Keratinocyte (primary cell): Measurements from ENCODE around the gene NRP2.

Source experiments
- CTCF ChIP-seq, 3 experiments: IDR thresholded peaks in 1 of 3; conservative IDR thresholded peaks in 1 of 3; optimal IDR thresholded peaks in 1 of 3; 2 replicates in 2 of 3; 3 replicates in 1 of 3; pipeline versions ENCODE3 to v1.5.1; 2011; ENCODE audit warnings: low read length in 3 of 3, mild to moderate bottlenecking in 3 of 3, moderate library complexity in 2 of 3, control low read depth in 1 of 3, inconsistent platforms in 1 of 3; ENCODE audit not compliant: insufficient read depth in 2 of 3; ENCODE audit errors: extremely low read depth in 1 of 3
- EZH2 ChIP-seq: IDR thresholded peaks from one replicate; pipeline ENCODE4 v1.6.1; 2012; ENCODE audit warnings: inconsistent platforms, mild to moderate bottlenecking, low read length, moderate library complexity

GRCh38 chr2:205751569-205752031 is 69.3 kb downstream of the NRP2 start:
- TF ChIP-seq CTCF (optimal IDR thresholded peaks at IDR 0.05 in 1 of 3, IDR thresholded peaks at IDR 0.05 in 1 of 3, conservative IDR thresholded peaks at IDR 0.05 in 1 of 3; ENCODE audit: extremely low read depth in 1 of 3, insufficient read depth in 2 of 3, low read length in 3 of 3): no peak
- TF ChIP-seq EZH2: no peak
